Naive thymus-derived CD4-positive, alpha-beta T cell (primary cell): Measurements from ENCODE around the gene IPO4. TPM values are rescaled to one million over a fixed set of nuclear protein-coding genes. Genes with fewer than 3 reads are reported as not detected.
"Not testable (repeated sequence)": the region's sequence is repeated elsewhere in the genome, so short reads cannot be mapped to it uniquely, and the experiment has no call there.

Source experiments
- ATAC-seq: fragments of 150-1000 bp; cut with Tn5 transposase; 2 replicates; pipeline ENCODE4 v1.10.0; 2021; ENCODE audit warnings: mild to moderate bottlenecking, moderate library complexity
- CTCF ChIA-PET: fragments of 350-600 bp; sonication (Branson Sonifier 250); formaldehyde crosslinking; loops from one replicate; lab custom pipeline; 2021; ENCODE audit warnings: antibody characterized with exemption; lab: Charles Lee
- POLR2A ChIA-PET: fragments of 350-600 bp; sonication (Branson Sonifier 250); formaldehyde crosslinking; loops from one replicate; lab custom pipeline; 2021; ENCODE audit warnings: antibody characterized with exemption, inconsistent platforms; lab: Charles Lee
- DNase-seq, 9 donors: peaks; one replicate each; pipeline versions ENCODE4 v3.0.0 to v3.0.0-alpha.2; 2020 to 2022; ENCODE audit warnings: mixed read lengths in 1 of 9
- H3K27ac ChIP-seq: one replicate; pipeline ENCODE4 v1.7.0; 2013; ENCODE audit warnings: mild to moderate bottlenecking, low read depth, low read length, moderate library complexity
- H3K27me3 ChIP-seq, 2 donors: one replicate each; pipeline ENCODE4 v1.7.0; 2013; ENCODE audit warnings: low read length in 2 of 2, mild to moderate bottlenecking in 2 of 2, moderate library complexity in 2 of 2; ENCODE audit not compliant: control insufficient read depth in 2 of 2, insufficient read depth in 2 of 2
- H3K36me3 ChIP-seq, 3 experiments: 1 replicate in 2 of 3; 2 replicates in 1 of 3; pipeline ENCODE4 v1.7.0; 2013; ENCODE audit warnings: low read length in 3 of 3, mild to moderate bottlenecking in 3 of 3, moderate library complexity in 1 of 3; ENCODE audit not compliant: insufficient read depth in 3 of 3, control insufficient read depth in 2 of 3
- H3K4me1 ChIP-seq, 2 donors: one replicate each; pipeline ENCODE4 v1.7.0; 2013; ENCODE audit warnings: low read length in 2 of 2, mild to moderate bottlenecking in 2 of 2, moderate library complexity in 1 of 2; ENCODE audit not compliant: control insufficient read depth in 2 of 2, insufficient read depth in 2 of 2
- H3K4me3 ChIP-seq: 2 replicates; pipeline ENCODE4 v1.7.0; 2013; ENCODE audit warnings: mild to moderate bottlenecking, low read length
- H3K9me3 ChIP-seq, 3 experiments: 1 replicate in 2 of 3; 2 replicates in 1 of 3; pipeline ENCODE4 v1.7.0; 2013; ENCODE audit warnings: low read length in 3 of 3; ENCODE audit not compliant: control insufficient read depth in 2 of 3
- H3K27ac Mint-ChIP-seq, 9 donors: one replicate each; pipeline ENCODE4 v1.8.0; 2020 to 2022; ENCODE audit warnings: mixed read lengths in 9 of 9, mild to moderate bottlenecking in 8 of 9, moderate library complexity in 5 of 9, inconsistent platforms in 2 of 9
- H3K27me3 Mint-ChIP-seq, 5 donors: one replicate each; pipeline ENCODE4 v1.8.0; 2021 to 2022; ENCODE audit warnings: mixed read lengths in 5 of 5, mild to moderate bottlenecking in 1 of 5
- H3K36me3 Mint-ChIP-seq, 5 donors: one replicate each; pipeline ENCODE4 v1.8.0; 2020 to 2022; ENCODE audit warnings: mixed read lengths in 5 of 5, mild to moderate bottlenecking in 3 of 5, inconsistent platforms in 1 of 5
- H3K4me1 Mint-ChIP-seq, 7 donors: one replicate each; pipeline ENCODE4 v1.8.0; 2020 to 2022; ENCODE audit warnings: mixed read lengths in 7 of 7, mild to moderate bottlenecking in 3 of 7, inconsistent platforms in 1 of 7
- H3K4me3 Mint-ChIP-seq, 10 donors: one replicate each; pipeline ENCODE4 v1.8.0; 2020 to 2022; ENCODE audit warnings: mild to moderate bottlenecking in 10 of 10, mixed read lengths in 10 of 10, moderate library complexity in 6 of 10, inconsistent platforms in 2 of 10
- H3K9me3 Mint-ChIP-seq, 11 donors: one replicate each; pipeline ENCODE4 v1.8.0; 2020 to 2022; ENCODE audit warnings: mixed read lengths in 11 of 11, mild to moderate bottlenecking in 4 of 11, inconsistent platforms in 1 of 11, moderate library complexity in 1 of 11
- intact Hi-C, 2 donors: fragments of 100-400 bp; cut with micrococcal nuclease; formaldehyde crosslinking; loops; one replicate each; pipeline ENCODE4 v1.15.1; 2023
- polyA plus RNA-seq, 2 donors: library from polyadenylated mRNA; unstranded; fragments of 300-500 nt; fragmentation: Illumina TruSeq; gene quantifications; one replicate each; pipeline ENCODE4 v1.2.3, GENCODE V29; 2021
- total RNA-seq, 6 experiments: library from RNA in 5 of 6; stranded (reverse) in 5 of 6; gene quantifications; 1 replicate in 5 of 6; 2 replicates in 1 of 6; pipeline ENCODE4 v1.2.3 and lab custom pipeline; 2021 to 2026

IPO4 gene
- total and polyA plus RNA-seq, 7 experiments from 2014 or later: 17.5 to 45.2 (median 36.2) TPM

GRCh38 chr14:24207625-24208024 lies 19.0 kb upstream of the IPO4 start:
- Mint-ChIP-seq H3K27ac (peak overlapping the region in 4 of 9 donors; percentile 25 to 53 (median 39)), H3K4me1 (peaks cover 26 to 65% (median 48%) of the 10 kb centered on the region in 7 donors), H3K27me3 (no peaks in the 10 kb centered on the region), H3K36me3 (peaks cover 18 to 60% (median 42%) of the 10 kb centered on the region in 5 donors), H3K9me3 (peaks cover 0 to 6% (median 3%) of the 10 kb centered on the region in 11 donors), H3K4me3 (no peak overlapping the region)
- Histone ChIP-seq H3K27me3 (no peaks in the 10 kb centered on the region), H3K9me3 (no peaks in the 10 kb centered on the region), H3K4me1 (peaks cover 13 to 14% of the 10 kb centered on the region in 2 donors), H3K36me3 (peaks cover 8 to 59% (median 21%) of the 10 kb centered on the region in 3 experiments), H3K27ac (no peak overlapping the region), H3K4me3 (no peak overlapping the region)
- no peak for DNase-seq
- intact Hi-C loops: no loop called here
- POLR2A ChIA-PET: interaction anchor here (0.6 to 7.2 kb wide), 6 partner anchors 8 to 83 kb away, joined by 3 to 47 read pairs (median 4); partner anchors contain the start of genes MDP1, RABGGTA and TM9SF1
- ATAC-seq: no peak
- CTCF ChIA-PET: interaction anchor here (0.6 to 2.7 kb wide), 2 partner anchors 12 to 35 kb away, joined by 3 to 6 read pairs; partner anchors contain the start of genes TINF2 and TM9SF1

- H3K27ac Mint-ChIP-seq: peak overlapping the region in 6 of 9 donors; percentile 10 to 57 (median 32)
- intact Hi-C loops: no loop called here
- ChIA-PET POLR2A (interaction anchor here (1.0 to 7.2 kb wide), 5 partner anchors 9 to 83 kb away, joined by 3 to 47 read pairs (median 4); partner anchors contain the start of genes MDP1, RABGGTA and TM9SF1), CTCF (interaction anchor here (0.6 to 2.7 kb wide), 2 partner anchors 11 to 35 kb away, joined by 3 to 6 read pairs; partner anchors contain the start of genes TINF2 and TM9SF1)
- no peak overlapping the region for H3K4me3 Mint-ChIP-seq
- peaks cover 0 to 8% (median 3%) of the 10 kb centered on the region in 11 donors for H3K9me3 Mint-ChIP-seq
- H3K27me3 Mint-ChIP-seq: no peaks in the 10 kb centered on the region
- H3K4me1 ChIP-seq: peaks cover 8 to 10% of the 10 kb centered on the region in 2 donors
- peaks cover 8 to 59% (median 21%) of the 10 kb centered on the region in 3 experiments for H3K36me3 ChIP-seq
- DNase-seq: no peak
- H3K36me3 Mint-ChIP-seq: peaks cover 18 to 65% (median 46%) of the 10 kb centered on the region in 5 donors
- no peaks in the 10 kb centered on the region for H3K9me3 ChIP-seq
- H3K4me1 Mint-ChIP-seq: peaks cover 26 to 62% (median 47%) of the 10 kb centered on the region in 7 donors
- H3K4me3 ChIP-seq: no peak overlapping the region
- no peaks in the 10 kb centered on the region for H3K27me3 ChIP-seq
- no peak overlapping the region for H3K27ac ChIP-seq
- ATAC-seq: peak; percentile 37
Observed at GRCh38 chr14:24207104-24207551, 18.5 kb upstream of the IPO4 start.

GRCh38 chr14:24206260-24207103 lies 17.9 kb upstream of the IPO4 start:
- Histone ChIP-seq H3K9me3 (no peaks in the 10 kb centered on the region), H3K4me1 (peaks cover 4% of the 10 kb centered on the region in 2 donors), H3K27ac (no peak overlapping the region), H3K4me3 (no peak overlapping the region), H3K27me3 (no peaks in the 10 kb centered on the region), H3K36me3 (peaks cover 8 to 58% (median 21%) of the 10 kb centered on the region in 3 experiments)
- Mint-ChIP-seq H3K4me1 (peaks cover 25 to 60% (median 43%) of the 10 kb centered on the region in 7 donors), H3K9me3 (peaks cover 0 to 13% (median 3%) of the 10 kb centered on the region in 11 donors), H3K27ac (peak overlapping the region in 5 of 9 donors; percentile 6 to 57 (median 32)), H3K27me3 (no peaks in the 10 kb centered on the region), H3K36me3 (peaks cover 15 to 69% (median 51%) of the 10 kb centered on the region in 5 donors), H3K4me3 (no peak overlapping the region)
- ATAC-seq (no peak), DNase-seq (no peak)
- ChIA-PET POLR2A (interaction anchor here (0.7 to 7.2 kb wide), 6 partner anchors 9 to 230 kb away, joined by 3 to 47 read pairs (median 4); partner anchors contain the start of genes IRF9, MDP1 and TM9SF1), CTCF (interaction anchor here (0.5 to 2.7 kb wide), 5 partner anchors 11 to 107 kb away, joined by 3 to 6 read pairs (median 4); partner anchors contain the start of genes IRF9 and TM9SF1)
- intact Hi-C loops: no loop called here

- Mint-ChIP-seq H3K36me3 (peaks cover 6 to 58% (median 45%) of the 10 kb centered on the region in 5 donors), H3K27me3 (no peaks in the 10 kb centered on the region), H3K4me1 (peaks cover 18 to 51% (median 34%) of the 10 kb centered on the region in 7 donors), H3K4me3 (no peak overlapping the region), H3K27ac (peak overlapping the region in 4 of 9 donors; percentile 2 to 20 (median 12)), H3K9me3 (peaks cover 0 to 15% (median 3%) of the 10 kb centered on the region in 11 donors)
- no peak for DNase-seq
- intact Hi-C loops: no loop called here
- no peak for ATAC-seq
- Histone ChIP-seq H3K27me3 (no peaks in the 10 kb centered on the region), H3K4me1 (no peaks in the 10 kb centered on the region), H3K9me3 (no peaks in the 10 kb centered on the region), H3K27ac (no peak overlapping the region), H3K4me3 (no peak overlapping the region), H3K36me3 (peaks cover 2 to 43% (median 9%) of the 10 kb centered on the region in 3 experiments)
- POLR2A ChIA-PET: interaction anchor here (1.0 to 7.2 kb wide), 3 partner anchors 10 to 44 kb away, joined by 3 to 47 read pairs (median 4); partner anchors contain the start of genes IRF9, REC8 and TM9SF1
- CTCF ChIA-PET: interaction anchor here (1.7 kb wide), 1 partner anchor 43 kb away, joined by 4 read pairs; the partner anchor contains the start of gene IRF9
Observed at GRCh38 chr14:24204163-24205146, 15.8 kb upstream of the IPO4 start.

GRCh38 chr14:24203249-24203886 lies 14.8 kb upstream of the IPO4 start:
- Mint-ChIP-seq H3K27ac (peak overlapping the region in 2 of 9 donors; percentile 54 to 64), H3K36me3 (peaks cover 6 to 64% (median 46%) of the 10 kb centered on the region in 5 donors), H3K4me1 (peaks cover 25 to 58% (median 45%) of the 10 kb centered on the region in 7 donors), H3K9me3 (peaks cover 0 to 15% (median 3%) of the 10 kb centered on the region in 11 donors)
- H3K9me3 ChIP-seq, H3K27me3 ChIP-seq, H3K27me3 Mint-ChIP-seq, H3K4me1 ChIP-seq, ATAC-seq, H3K4me3 ChIP-seq, DNase-seq, H3K27ac ChIP-seq, intact Hi-C loops, H3K4me3 Mint-ChIP-seq: not testable (repeated sequence)
- peaks cover 0 to 34% (median 3%) of the 10 kb centered on the region in 3 experiments for H3K36me3 ChIP-seq
- POLR2A ChIA-PET: interaction anchor here (0.6 to 7.2 kb wide), 2 partner anchors 8 to 83 kb away, joined by 3 to 47 read pairs; partner anchors contain the start of gene TM9SF1
- CTCF ChIA-PET: interaction anchor here (0.7 to 1.1 kb wide), 2 partner anchors 9 to 129 kb away, joined by 3 to 4 read pairs; no protein-coding TSS in a partner anchor
